Keratinocyte (primary cell): ENCODE measurements around the gene PAGR1. TPM values are rescaled to one million over a fixed set of nuclear protein-coding genes. Genes with fewer than 3 reads are reported as not detected.
"Not testable (repeated sequence)": the region's sequence is repeated elsewhere in the genome, so short reads cannot be mapped to it uniquely, and the experiment has no call there.

Source experiments
- DNase-seq: peaks from one replicate; pipeline ENCODE4 v3.0.0-alpha.2; 2011; ENCODE audit warnings: low read depth, missing footprints, low spot score
- FAIRE-seq: peaks from 2 replicates; lab custom pipeline; 2011; peaks lifted over from hg19 to GRCh38; lab: Jason Lieb, UNC
- H2AFZ ChIP-seq: 2 replicates; pipeline ENCODE4 v1.6.0; 2012; ENCODE audit warnings: low read length, control low read depth, inconsistent platforms; ENCODE audit not compliant: control insufficient read depth
- H3K27ac ChIP-seq: 2 replicates; pipeline ENCODE4 v1.5.1; 2011; ENCODE audit warnings: low read length; ENCODE audit not compliant: control insufficient read depth, insufficient read depth
- H3K27me3 ChIP-seq: 3 replicates; pipeline ENCODE4 v1.6.0; 2011; ENCODE audit warnings: low read length; ENCODE audit not compliant: control insufficient read depth, insufficient read depth; ENCODE audit errors: extremely low read depth
- H3K36me3 ChIP-seq, 2 experiments: 2 replicates in 1 of 2; 3 replicates in 1 of 2; pipeline ENCODE4 v1.5.1; 2011; ENCODE audit warnings: low read length in 2 of 2, mild to moderate bottlenecking in 1 of 2; ENCODE audit not compliant: control insufficient read depth in 2 of 2, insufficient read depth in 2 of 2; ENCODE audit errors: extremely low read depth in 1 of 2
- H3K4me1 ChIP-seq: 3 replicates; pipeline ENCODE4 v1.5.1; 2011; ENCODE audit warnings: low read length; ENCODE audit not compliant: control insufficient read depth, insufficient read depth; ENCODE audit errors: extremely low read depth
- H3K4me2 ChIP-seq: 3 replicates; pipeline ENCODE4 v1.6.0; 2011; ENCODE audit warnings: low read depth, low read length; ENCODE audit not compliant: control insufficient read depth, insufficient read depth; ENCODE audit errors: extremely low read depth
- H3K4me3 ChIP-seq, 3 experiments: fragments of 200-600 bp in 1 of 3; sonication (generic) in 1 of 3; 2 replicates in 2 of 3; 3 replicates in 1 of 3; pipeline ENCODE4 v1.5.1; 2011 to 2016; ENCODE audit warnings: low read length in 3 of 3, mild to moderate bottlenecking in 3 of 3, control low read depth in 2 of 3, inconsistent platforms in 1 of 3, low read depth in 1 of 3, mixed read lengths in 1 of 3, mixed run types in 1 of 3, moderate library complexity in 1 of 3; ENCODE audit not compliant: control insufficient read depth in 2 of 3, insufficient read depth in 2 of 3; ENCODE audit errors: extremely low read depth in 1 of 3
- H3K79me2 ChIP-seq: 2 replicates; pipeline ENCODE4 v1.6.0; 2012; ENCODE audit warnings: low read length; ENCODE audit not compliant: control insufficient read depth, insufficient read depth
- H3K9ac ChIP-seq: 3 replicates; pipeline ENCODE4 v1.6.0; 2011; ENCODE audit warnings: low read length; ENCODE audit not compliant: control insufficient read depth, insufficient read depth; ENCODE audit errors: extremely low read depth
- H3K9me1 ChIP-seq: 3 replicates; pipeline ENCODE4 v1.6.0; 2011; ENCODE audit warnings: low read length; ENCODE audit not compliant: control insufficient read depth, insufficient read depth; ENCODE audit errors: extremely low read depth
- H3K9me3 ChIP-seq: 2 replicates; pipeline ENCODE4 v1.5.1; 2012; ENCODE audit warnings: low read depth, low read length; ENCODE audit not compliant: control insufficient read depth
- H4K20me1 ChIP-seq: 3 replicates; pipeline ENCODE4 v1.6.0; 2011; ENCODE audit warnings: low read length; ENCODE audit not compliant: control insufficient read depth, insufficient read depth; ENCODE audit errors: extremely low read depth
- CTCF ChIP-seq, 3 experiments: IDR thresholded peaks in 1 of 3; conservative IDR thresholded peaks in 1 of 3; optimal IDR thresholded peaks in 1 of 3; 2 replicates in 2 of 3; 3 replicates in 1 of 3; pipeline versions ENCODE3 to v1.5.1; 2011; ENCODE audit warnings: low read length in 3 of 3, mild to moderate bottlenecking in 3 of 3, moderate library complexity in 2 of 3, control low read depth in 1 of 3, inconsistent platforms in 1 of 3; ENCODE audit not compliant: insufficient read depth in 2 of 3; ENCODE audit errors: extremely low read depth in 1 of 3
- EZH2 ChIP-seq: IDR thresholded peaks from one replicate; pipeline ENCODE4 v1.6.1; 2012; ENCODE audit warnings: inconsistent platforms, mild to moderate bottlenecking, low read length, moderate library complexity
- dilution Hi-C: fragments of 300-500 bp; cut with MboI; formaldehyde crosslinking; loops from one replicate; pipeline ENCODE4 v1.7.0; 2020; ENCODE audit warnings: low sequenced_read_pairs; ENCODE audit not compliant: extremely low pct_ligation_motif_present
- polyA plus RNA-seq, 5 experiments: library from polyadenylated mRNA; depleted of rRNA in 3 of 5; stranded (reverse) in 3 of 5; stranded (forward) in 1 of 5; unstranded in 1 of 5; fragments of >200 nt; gene quantifications; 1 replicate in 1 of 5; 2 replicates in 3 of 5; 3 replicates in 1 of 5; pipeline versions ENCODE4 v1.2.1 to v1.2.3, GENCODE V29; 2011 to 2012; ENCODE audit warnings: missing spikeins in 2 of 5, low read depth in 1 of 5, low replicate concordance in 1 of 5

The PAGR1 gene
- polyA plus RNA-seq, 1 donor (not counting 4 experiments of a cell fraction or from before 2014, with no cell fraction given): 13.6 TPM

- TF ChIP-seq EZH2: no peak
- no peak for TF ChIP-seq CTCF (optimal IDR thresholded peaks at IDR 0.05 in 1 of 3, IDR thresholded peaks at IDR 0.05 in 1 of 3, conservative IDR thresholded peaks at IDR 0.05 in 1 of 3; ENCODE audit: extremely low read depth in 1 of 3, insufficient read depth in 2 of 3, low read length in 3 of 3)
- Histone ChIP-seq H3K27me3 (no peaks in the 10 kb centered on the region), H3K79me2 (peaks cover 8% of the 10 kb centered on the region), H2AFZ (no peak overlapping the region), H3K9me1 (no peaks in the 10 kb centered on the region), H3K36me3 (peaks cover 0 to 11% of the 10 kb centered on the region in 2 experiments), H3K27ac (no peak overlapping the region), H3K4me1 (peaks cover 6% of the 10 kb centered on the region), H3K9ac (no peak overlapping the region), H3K4me2 (no peak overlapping the region), H4K20me1 (no peaks in the 10 kb centered on the region), H3K4me3 (no peak overlapping the region), H3K9me3 (no peaks in the 10 kb centered on the region)
- DNase-seq: no peak
- dilution Hi-C loops: no loop called here
- FAIRE-seq: no peak
These were observed 48.3 kb downstream of the PAGR1 start for GRCh38 chr16:29864205-29864604.

- dilution Hi-C loops: no loop called here
These were observed 52.6 kb downstream of the PAGR1 start for GRCh38 chr16:29868396-29869009.

GRCh38 chr16:29869067-29869466 is 53.1 kb downstream of the PAGR1 start:
- H4K20me1 ChIP-seq, H3K79me2 ChIP-seq, H3K9me1 ChIP-seq, H3K4me3 ChIP-seq, H3K27ac ChIP-seq, DNase-seq, H3K4me2 ChIP-seq, H3K9ac ChIP-seq, FAIRE-seq, H2AFZ ChIP-seq, dilution Hi-C loops, H3K4me1 ChIP-seq, H3K27me3 ChIP-seq, H3K9me3 ChIP-seq, H3K36me3 ChIP-seq: not testable (repeated sequence)

More at GRCh38 chr16:29868396-29869009, 52.6 kb downstream of the PAGR1 start:
- Histone ChIP-seq H3K27ac (no peak overlapping the region), H3K4me2 (no peak overlapping the region), H3K9me1 (no peaks in the 10 kb centered on the region), H4K20me1 (no peaks in the 10 kb centered on the region), H3K79me2 (no peaks in the 10 kb centered on the region), H3K4me3 (no peak overlapping the region), H3K9ac (no peak overlapping the region), H3K27me3 (no peaks in the 10 kb centered on the region), H3K36me3 (no peaks in the 10 kb centered on the region), H3K4me1 (peaks cover 2% of the 10 kb centered on the region), H3K9me3 (no peaks in the 10 kb centered on the region), H2AFZ (no peak overlapping the region)
- DNase-seq (no peak), FAIRE-seq (no peak)
- no peak for TF ChIP-seq CTCF (optimal IDR thresholded peaks at IDR 0.05 in 1 of 3, IDR thresholded peaks at IDR 0.05 in 1 of 3, conservative IDR thresholded peaks at IDR 0.05 in 1 of 3; ENCODE audit: extremely low read depth in 1 of 3, insufficient read depth in 2 of 3, low read length in 3 of 3)
- no peak for TF ChIP-seq EZH2
